GM18868 (cell line): Measurements from ENCODE around the gene SCN7A.

ENCODE experiments used
- ATAC-seq: cut with Tn5 transposase; IDR thresholded peaks from one replicate; pipeline ENCODE4 v1.9.1; 2021; ENCODE audit warnings: mild to moderate bottlenecking, moderate library complexity; ENCODE audit not compliant: unreplicated experiment

Gene SCN7A

DNA sequence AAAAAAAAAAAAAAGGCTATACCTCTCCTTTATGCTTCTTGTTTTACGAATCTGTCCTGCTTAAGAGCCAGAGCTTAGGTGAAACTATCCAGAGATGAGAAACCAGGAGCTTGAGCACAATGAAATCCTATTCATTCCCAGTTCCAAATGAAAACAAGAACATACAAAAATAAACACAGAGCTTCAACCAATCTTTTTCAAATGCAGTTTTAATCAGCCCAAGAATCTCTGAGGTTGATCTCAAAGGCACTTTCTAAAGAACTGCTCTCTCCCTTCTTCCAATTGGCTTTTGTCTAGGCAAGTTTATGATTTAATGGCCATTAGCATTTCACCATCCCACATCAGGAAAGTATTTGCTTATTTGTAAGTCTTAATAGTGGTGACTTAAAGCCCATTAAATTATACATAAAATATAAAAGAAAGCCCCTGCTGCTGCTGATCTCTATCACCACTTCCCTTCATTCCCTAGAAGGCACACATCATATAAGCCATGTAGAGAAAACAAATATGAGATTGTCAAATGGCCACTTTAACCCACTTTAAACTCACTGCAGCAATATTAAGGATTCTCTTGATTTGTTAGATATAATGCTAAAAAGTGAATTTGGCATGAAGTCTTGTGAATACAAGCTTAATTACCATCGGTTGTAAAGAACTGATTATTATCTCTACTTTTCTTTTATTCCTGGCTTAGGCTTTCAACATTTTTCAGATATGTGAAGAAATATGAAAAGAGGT is 89.0 kb downstream of the SCN7A start:
- no peak for ATAC-seq

DNA sequence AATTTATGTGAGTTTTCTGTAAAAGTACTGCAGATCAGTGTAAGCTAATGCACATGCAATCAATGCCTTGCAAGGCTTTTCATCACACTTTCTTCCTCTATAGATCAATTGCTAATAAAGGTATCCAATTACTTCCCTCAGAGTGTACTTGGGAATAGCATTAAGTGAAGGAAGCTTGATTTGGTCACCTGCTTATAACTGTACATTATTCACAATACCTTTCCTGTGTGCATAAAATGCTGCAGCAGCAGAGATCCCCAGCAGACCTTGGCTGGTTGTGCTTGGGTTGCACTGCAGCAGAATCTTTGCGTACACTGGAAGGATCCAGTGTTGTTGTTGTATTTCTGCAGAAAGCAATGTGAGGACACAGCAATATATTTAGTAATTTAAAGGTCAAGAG is 99.8 kb downstream of the SCN7A start:
- no peak for ATAC-seq

DNA sequence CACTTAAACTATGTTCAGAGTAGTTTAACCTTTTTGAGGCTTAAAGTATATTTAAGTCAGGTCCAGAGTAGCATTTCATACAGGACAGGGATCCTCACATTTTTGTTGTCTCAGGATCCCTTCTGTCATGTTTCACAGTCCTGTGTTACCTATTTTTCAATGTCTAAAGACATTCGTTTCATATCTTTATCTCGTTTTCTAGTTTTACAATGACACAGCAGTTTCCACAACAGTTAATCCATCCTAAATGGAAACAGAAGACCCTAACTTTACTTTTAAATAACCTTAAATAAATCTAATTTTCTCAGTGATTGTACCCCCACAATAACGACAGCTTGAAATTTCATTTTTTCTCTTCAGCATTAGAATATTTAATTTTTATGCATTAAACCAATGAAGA is 101.0 kb downstream of the SCN7A start:
- no peak for ATAC-seq

DNA sequence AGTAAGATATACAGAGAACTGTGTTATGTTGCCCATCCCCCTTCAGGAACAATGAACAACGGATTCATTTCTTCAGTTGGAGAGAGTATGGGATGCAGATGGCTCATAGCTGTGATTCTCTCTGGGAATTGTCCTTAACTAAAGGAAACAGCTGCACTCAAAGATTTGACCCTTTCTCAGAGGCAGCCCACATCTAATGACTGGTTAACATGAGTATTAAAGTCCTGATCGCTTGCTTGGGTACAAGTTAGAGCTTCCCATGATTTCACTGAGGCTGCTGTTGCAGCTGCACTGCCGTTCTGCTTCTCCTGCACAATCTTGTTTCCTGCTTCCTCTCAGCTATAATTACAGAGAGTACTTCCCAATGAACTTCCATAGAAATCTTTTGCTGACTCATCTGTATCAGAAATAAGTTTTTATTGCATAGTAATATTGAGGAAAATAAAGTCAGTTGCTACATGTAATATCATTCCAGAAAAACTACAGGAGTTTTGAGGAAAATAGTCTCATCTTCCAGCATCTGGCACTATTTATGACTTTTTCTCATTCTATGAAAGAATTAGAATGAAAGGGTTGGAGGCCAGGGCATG is 105.5 kb downstream of the SCN7A start:
- no peak for ATAC-seq

DNA sequence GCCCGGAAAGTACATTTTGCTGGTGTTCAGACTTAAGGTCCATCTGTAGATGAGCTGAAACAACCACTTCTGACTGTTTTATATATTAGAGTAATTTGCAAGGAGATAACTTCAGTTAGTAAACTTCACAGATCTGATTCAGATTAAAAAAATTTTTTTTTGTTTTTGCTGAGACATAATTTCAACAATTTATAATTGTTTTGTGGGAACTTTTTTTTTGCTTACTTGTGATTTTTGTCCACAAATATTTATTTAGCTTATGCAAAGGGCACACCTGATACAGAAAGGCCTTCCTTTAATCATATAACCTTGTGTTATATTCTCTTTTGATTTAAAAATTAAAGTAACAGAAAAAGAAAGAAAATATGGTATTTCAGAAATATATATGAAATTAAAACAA is 108.7 kb downstream of the SCN7A start:
- no peak for ATAC-seq

DNA sequence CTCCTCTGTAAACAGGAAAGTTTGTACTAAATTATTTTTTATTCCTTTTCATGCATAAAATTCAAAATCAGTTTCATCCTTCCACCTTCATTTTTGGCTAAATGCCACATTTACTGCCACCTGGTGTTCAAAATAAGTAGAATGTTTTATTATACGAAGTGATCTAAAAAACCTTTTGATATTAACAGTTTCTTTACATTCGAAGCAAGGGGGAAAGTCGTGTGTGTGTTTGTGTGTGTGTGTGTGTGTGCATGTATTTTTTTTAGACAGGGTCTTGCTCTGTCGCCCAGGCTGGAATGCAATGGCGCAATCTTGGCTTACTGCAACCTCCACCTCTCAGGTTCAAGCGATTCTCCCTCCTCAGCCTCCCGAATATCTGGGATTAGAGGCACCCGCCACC is 109.3 kb downstream of the SCN7A start:
- no peak for ATAC-seq

DNA sequence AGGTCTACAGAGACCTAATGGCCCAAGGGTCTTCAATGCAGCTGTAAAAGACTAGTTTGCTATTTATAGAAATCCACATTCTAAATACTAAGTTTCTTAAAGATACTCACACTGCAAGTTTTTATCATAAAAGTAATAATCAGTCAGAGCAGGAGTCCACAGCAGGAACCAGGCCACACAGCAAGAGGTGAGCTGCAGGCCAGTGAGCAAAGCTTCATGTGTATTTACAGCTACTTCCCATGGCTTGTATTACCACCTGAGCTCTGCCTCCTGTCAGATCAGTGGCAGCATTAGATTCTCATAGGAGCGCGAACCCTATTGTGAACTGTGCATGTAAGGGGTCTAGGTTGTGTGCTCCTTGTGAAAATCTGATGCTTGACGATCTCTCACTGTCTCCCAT is 111.6 kb downstream of the SCN7A start:
- no peak for ATAC-seq

DNA sequence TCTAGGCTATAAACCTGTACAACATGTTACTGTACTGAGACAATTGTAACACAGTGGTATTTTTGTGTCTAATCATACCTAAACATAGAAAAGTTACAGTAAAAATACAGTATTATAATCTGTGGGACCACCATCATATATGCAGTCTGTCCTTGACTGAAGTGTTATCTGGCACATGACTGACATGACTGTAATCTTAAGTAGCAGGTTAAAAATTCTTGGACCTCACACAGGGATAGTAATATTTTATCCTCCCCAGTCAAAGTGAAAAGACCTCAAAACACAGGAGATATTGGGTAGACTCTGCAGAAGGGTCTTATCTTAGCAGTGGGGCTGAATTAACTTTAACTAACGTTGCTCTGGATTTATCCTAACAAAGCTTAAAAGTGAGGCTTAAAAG is 113.4 kb downstream of the SCN7A start:
- ATAC-seq = no peak

DNA sequence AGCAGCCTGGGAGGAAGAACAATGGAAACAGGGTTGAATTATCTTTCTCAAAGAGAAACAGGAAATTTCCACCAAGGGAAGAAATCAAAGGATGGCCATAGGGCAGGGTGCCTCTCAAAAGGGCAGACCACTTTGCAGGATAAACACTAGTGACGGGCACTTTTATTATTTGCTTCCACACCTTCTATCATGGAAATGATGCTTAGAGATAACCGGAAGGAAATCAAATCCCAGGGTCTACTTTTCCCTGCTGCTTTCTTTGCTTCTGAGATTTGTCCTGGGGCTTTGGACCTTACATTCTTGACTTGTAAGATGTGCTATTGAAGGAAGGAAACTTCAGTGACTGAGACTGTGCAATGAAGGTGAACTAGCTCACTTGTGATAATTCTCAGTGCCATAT is 117.2 kb downstream of the SCN7A start:
- no peak for ATAC-seq

DNA sequence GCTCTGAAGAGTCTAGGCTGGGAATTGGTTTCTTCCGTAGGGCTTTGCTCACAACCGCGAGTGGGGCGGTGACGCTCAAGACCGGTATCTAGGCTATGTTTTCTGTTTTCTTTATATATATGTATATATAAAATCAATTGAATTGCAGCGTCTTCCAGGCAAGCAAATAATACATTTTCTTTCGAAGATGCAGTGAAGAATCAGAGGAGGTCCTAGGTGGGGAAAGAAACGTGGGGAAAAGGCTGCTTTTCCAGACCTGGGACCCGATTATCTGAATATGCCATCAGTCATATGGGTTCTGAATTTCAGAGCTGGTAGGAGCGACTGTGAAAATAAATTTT is 117.6 kb downstream of the SCN7A start:
- ATAC-seq = no peak

DNA sequence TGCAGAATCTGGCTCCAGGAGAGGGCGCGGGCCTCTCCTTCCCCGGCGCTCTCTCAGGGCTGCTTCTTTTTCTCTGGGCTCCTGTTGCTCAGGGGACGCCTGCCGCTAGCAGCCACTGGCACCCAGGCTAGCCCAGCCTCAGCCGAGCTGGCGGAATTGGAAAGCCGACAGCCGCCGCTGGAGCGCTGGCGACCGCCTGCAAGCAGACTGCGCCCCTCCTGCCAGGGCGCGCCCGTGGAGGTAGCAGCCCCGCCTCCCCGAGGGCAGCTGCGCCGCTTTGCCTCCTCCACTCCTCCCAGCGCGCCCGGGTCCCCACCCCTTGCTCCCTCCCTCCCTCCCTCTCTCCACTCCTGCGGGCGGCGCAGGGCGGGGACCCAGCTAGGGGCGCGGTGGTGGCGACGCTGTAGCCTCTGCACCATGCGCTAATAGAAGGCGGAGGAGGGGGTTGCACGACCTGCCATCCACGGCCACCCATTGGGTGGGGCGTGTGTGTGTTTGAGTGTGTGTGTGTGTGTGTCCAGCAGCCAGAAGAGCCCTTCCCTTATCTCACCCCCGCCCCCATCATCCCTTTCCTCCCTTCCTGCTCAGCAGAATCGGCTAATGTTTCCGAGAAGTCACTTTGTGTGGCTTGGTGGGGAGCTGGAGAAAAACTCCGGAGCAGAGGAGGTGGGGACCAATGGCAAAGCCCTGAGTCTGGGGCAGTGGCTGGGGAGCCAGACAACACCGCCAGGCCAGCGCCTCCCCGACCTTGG is 118.1 kb downstream of the SCN7A start, which contains the start of gene SCN9A:
Gene SCN9A, minus strand, starts transcription at position 209 of the 752 bp plus-strand sequence. CDS start 64,188 bp downstream, outside the sequence.
- ATAC-seq = peak; percentile 58

DNA sequence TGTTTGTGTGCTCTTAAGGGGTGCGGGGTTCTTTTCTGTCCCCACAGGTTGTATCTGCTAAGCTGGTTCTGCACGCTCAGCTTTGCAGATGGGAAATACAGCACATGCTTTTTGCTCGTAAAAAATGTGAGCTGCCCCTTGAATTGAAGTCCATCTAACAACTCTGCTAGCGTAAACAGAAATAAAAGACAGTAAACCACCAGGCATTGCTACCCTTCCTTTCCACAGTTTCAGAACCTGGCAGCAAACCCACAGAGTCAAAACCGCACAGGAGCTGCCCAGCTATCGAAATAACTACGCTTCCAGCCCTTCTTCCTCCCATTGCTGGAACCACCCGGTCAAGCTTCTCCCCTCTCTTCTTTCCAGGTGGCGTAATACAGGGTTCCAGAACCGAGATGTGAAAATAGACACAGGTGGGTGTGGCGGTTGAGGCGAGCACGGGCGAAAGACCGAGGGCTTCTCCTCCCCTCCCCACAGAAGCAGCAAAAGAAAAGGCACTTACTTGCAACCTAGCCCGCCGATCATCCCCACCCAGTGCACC is 118.8 kb downstream of the SCN7A start:
- ATAC-seq = peak; percentile 10

DNA sequence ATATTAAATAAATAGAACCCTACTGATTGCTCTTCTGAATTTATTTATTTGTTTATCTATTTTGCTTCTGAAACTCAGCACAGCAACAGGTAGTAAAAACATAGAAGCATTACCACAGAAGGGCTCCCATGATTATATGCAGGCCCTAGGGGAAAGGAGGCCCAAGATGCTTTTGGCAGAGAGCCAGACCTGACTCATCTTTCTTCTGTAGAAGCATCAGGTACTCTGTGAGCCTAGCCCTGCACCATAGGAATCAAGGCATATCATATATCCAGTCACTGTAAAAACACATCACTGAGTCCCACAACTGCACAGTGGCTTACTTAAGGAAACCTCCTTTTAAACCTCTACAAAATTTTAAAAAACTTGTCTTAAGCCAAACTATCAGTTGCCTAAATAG is 120.1 kb downstream of the SCN7A start:
- ATAC-seq = no peak

DNA sequence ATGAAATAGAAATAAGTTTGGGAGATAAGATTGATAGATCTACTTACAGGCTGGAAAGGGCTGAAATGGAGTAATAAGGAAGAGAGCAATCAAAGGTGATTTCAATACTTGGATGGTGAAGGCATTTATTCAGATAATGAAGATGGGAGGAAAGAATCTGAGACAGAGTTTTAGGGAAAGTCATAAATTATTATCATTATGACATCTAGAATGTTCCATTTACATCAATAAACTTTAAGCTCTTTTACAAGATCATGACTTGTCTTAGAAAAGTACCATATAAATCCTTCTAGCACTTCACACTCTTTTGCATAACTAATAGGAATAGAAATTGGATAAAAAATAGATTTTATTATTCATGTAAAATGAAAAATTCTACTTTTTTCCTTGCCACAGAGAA is 120.5 kb downstream of the SCN7A start:
- no peak for ATAC-seq

DNA sequence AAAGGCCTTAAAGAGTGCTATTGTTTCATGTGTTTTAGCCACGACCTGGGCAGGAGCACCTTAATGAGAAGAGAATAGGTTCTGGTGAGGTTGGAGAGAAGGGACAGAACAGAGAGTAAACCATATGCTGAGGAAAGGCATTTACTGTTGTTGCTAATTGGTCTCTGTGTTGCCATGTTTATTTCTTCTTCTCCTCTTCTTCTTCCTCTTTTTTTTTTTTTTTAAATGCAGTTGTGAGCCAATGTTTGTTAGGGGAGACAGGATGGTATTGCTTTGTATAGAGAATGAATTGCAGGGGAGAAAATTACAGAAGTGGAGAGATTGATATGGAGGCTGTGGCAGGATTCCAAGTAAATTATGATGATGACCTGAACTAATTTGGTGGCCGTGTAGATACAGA is 120.9 kb downstream of the SCN7A start:
- ATAC-seq = no peak

DNA sequence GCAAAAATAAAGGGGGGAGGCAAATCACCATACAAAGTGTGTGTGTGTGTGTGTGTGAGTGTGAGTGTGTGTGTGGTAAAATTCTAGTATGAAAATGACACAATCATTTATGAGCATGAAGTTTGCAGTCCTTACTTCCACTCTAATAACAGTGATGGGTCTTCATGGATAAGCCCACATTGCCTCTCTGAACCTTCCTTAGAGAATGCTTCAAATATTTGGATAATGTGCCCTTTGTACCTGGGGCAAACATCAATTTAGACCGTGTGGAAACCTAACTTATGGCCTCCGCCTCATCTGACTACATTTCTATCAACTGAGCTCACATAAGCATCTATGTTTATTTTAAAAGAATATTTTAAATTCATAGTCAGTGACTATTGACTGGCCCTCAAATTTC is 122.0 kb downstream of the SCN7A start:
- ATAC-seq = no peak

DNA sequence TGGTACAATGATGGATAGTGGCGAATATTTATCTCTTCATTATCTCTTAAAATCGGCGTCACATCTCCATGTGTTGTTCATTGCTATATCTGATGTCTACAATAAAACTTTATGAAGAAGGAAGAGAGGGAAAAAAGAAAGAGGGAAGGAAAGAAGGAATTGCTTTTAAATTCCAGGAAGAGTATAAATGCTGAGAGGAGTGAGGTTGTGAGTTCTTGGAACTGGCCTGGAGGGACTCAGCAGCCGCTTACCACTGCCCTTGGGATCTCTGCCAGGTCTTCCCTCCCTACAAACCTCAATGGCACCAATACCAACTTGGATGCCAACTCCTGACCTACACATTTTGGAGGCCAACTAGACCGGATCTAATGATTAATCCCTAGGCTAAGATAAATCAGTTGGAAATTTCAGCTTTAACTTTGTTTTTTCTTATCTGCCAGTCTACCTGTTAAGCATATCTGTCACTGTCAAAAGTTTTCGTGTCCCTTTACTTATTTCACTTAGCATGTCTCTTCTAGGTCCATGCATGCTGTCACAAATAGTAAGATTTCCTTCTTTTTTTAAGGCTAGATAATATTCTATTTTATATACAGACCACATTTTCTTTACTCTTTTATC is 128.1 kb downstream of the SCN7A start:
- ATAC-seq = no peak

DNA sequence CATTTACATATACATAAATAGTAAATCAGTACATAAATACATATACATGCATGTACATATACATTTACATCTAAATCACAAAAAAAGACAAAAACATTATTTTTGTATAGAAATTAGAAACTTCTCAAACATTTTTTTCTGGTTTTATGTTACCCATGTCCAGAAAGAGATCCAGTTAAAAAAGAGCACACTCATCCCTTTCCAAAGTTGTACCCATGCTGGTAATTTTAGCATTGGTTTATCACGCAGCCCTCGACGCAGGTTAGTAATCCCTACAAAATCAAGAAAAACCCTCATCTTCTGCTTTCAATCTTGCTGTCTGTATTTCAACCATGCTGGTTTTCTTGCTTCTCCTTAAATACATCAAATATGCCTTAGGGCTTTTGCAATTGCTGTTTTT is 128.8 kb downstream of the SCN7A start:
- no peak for ATAC-seq

DNA sequence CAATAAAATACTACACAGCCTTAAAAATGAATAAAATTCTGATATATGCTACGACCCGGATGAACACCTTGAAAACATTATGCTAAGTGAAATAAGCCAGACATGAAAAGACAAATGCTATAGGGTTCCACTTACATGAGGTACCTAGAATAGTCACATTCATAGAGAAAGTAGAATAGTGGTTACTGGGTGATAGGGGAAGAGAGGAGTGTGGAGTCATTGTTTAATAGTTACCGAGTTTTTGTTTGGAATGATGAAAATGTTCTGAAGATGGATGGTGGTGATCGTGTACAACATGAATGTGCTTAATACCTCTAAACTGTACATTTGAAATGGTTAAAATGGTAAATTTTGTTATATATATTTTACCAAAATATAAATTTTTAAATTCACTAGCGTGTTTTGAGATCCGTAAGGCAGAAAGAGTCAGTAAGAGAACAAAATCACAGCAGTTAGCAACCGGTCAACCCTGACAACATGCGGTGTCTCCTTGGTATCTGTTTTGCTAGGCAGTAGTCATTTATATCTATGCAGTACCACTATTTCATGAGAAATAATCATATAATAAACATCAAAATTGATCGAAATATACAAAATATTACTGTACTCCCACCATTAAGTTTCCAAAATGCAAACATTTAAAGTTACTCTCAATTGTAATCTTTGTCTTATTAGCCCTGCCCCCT is 129.4 kb downstream of the SCN7A start:
- no peak for ATAC-seq

DNA sequence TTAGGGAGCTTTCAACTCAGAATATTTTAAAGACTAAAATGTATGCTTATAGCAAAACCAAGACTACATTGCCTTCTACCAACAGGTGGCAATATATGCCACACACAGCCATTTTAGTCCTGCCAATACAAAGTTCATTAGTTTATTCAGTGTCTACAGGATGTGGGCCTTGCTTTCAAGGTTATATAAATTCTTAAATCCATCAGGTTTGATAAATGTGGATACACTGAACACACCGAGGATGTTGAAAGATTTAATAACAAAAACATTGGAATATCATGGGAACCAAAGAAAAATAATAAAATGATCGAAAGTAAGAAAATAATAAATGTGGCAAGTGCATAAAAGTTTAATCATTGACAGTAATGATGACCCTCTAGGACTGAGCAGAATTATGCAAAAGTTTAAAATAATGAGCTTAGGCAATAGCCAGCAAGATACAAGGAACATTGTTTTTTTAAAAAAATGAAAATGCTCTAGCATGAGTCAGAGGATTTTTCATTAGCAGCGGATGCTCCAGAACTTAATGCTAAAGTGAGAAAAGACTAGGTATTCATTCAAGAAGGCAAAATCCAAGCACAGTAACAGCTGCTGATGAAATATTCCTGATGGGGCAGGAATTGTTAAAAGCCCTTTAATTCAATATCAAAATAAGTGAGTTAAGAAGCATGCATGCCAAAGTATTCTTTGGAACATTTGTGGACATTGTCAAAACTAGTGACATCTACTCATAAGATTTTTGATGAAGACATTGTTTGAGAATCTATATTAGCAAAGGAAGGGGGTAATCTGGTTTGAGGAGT is 132.5 kb downstream of the SCN7A start:
- peak; percentile 68 for ATAC-seq
